DOHH2 (cell line): Measurements from ENCODE around the gene ZNF79.

Experiments
- EZH2phosphoT487 ChIP-seq: fragments of 200-600 bp; sonication (generic); IDR thresholded peaks from 2 replicates; pipeline ENCODE4 v1.6.1; 2017; ENCODE audit warnings: borderline replicate concordance, mild to moderate bottlenecking, antibody characterized with exemption, low read length, moderate library complexity, mixed read lengths
- TF ChIP-seq, protein P1 (sequence below): fragments of 200-600 bp; sonication (generic); IDR thresholded peaks from one replicate; pipeline ENCODE4 v1.5.1; 2014; ENCODE audit warnings: antibody characterized with exemption, mild to moderate bottlenecking, low read depth, low read length; ENCODE audit not compliant: poor library complexity, severe bottlenecking

DNA sequence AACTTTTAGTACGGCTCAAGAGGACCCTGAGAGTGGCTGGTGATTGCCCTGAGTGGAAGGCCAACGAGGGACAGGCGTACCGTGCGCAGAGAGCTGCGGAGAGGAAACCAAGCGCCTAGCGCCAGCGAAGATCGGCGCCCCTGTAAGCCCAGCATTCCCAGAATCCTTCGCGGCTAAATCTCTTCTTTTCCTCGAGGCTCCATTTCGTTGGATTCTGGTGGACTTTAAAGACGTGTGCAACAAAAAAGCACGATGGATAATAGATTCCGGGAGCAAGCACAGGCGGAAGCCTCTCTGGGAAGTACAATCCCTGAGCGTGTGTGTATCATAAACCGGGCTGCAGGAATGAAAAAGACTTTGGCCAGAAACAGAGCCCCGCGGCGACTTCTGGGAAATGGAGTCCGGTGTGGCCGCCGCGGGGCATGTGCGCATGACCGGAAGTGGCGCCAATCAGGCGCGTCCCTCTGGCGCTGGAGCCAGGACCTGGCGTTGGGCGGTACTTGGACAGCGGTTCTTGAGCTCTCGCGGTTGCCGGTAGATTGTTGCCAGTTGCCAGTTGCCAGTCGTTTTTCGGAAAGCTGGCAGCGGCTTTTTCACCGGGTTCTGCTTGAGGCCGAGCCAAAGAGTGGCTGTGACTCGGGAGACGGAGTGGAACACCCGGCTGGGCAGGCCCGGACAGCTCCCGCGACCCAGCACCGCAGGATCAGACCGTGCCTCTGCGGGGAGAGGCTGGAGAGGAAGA, at the start of gene ZNF79:
- TF ChIP-seq, protein P1, sequence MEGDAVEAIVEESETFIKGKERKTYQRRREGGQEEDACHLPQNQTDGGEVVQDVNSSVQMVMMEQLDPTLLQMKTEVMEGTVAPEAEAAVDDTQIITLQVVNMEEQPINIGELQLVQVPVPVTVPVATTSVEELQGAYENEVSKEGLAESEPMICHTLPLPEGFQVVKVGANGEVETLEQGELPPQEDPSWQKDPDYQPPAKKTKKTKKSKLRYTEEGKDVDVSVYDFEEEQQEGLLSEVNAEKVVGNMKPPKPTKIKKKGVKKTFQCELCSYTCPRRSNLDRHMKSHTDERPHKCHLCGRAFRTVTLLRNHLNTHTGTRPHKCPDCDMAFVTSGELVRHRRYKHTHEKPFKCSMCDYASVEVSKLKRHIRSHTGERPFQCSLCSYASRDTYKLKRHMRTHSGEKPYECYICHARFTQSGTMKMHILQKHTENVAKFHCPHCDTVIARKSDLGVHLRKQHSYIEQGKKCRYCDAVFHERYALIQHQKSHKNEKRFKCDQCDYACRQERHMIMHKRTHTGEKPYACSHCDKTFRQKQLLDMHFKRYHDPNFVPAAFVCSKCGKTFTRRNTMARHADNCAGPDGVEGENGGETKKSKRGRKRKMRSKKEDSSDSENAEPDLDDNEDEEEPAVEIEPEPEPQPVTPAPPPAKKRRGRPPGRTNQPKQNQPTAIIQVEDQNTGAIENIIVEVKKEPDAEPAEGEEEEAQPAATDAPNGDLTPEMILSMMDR: no peak
- no peak for TF ChIP-seq EZH2phosphoT487
